ENCODE measurements around the gene SMAD4.
"Not testable (repeated sequence)": the region's sequence is repeated elsewhere in the genome, so short reads cannot be mapped to it uniquely, and the experiment has no call there.

- not testable (repeated sequence) for TF ChIP-seq POLR2AphosphoS5 (IDR thresholded peaks at IDR 0.05; ENCODE audit: insufficient read depth, low read depth, low read length); EZH2 (IDR thresholded peaks at IDR 0.05; ENCODE audit: borderline replicate concordance, low read depth, low read length, severe bottlenecking); JUN (IDR thresholded peaks at IDR 0.05; ENCODE audit: borderline replicate concordance, insufficient read depth, insufficient read length, low read depth); POLR2A (IDR thresholded peaks at IDR 0.05; ENCODE audit: low read depth, low read length)
- TF ChIP-seq, protein P1, sequence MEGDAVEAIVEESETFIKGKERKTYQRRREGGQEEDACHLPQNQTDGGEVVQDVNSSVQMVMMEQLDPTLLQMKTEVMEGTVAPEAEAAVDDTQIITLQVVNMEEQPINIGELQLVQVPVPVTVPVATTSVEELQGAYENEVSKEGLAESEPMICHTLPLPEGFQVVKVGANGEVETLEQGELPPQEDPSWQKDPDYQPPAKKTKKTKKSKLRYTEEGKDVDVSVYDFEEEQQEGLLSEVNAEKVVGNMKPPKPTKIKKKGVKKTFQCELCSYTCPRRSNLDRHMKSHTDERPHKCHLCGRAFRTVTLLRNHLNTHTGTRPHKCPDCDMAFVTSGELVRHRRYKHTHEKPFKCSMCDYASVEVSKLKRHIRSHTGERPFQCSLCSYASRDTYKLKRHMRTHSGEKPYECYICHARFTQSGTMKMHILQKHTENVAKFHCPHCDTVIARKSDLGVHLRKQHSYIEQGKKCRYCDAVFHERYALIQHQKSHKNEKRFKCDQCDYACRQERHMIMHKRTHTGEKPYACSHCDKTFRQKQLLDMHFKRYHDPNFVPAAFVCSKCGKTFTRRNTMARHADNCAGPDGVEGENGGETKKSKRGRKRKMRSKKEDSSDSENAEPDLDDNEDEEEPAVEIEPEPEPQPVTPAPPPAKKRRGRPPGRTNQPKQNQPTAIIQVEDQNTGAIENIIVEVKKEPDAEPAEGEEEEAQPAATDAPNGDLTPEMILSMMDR (IDR thresholded peaks at IDR 0.05; ENCODE audit: extremely low read depth in 1 of 2, insufficient read depth in 1 of 2, low read depth in 1 of 2, low read length in 2 of 2) = not testable (repeated sequence)
- TF ChIP-seq, protein P2, sequence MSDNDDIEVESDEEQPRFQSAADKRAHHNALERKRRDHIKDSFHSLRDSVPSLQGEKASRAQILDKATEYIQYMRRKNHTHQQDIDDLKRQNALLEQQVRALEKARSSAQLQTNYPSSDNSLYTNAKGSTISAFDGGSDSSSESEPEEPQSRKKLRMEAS (IDR thresholded peaks at IDR 0.05; ENCODE audit: insufficient read depth, insufficient read length) = not testable (repeated sequence)
These were observed 90.0 kb downstream of the SMAD4 start for GRCh38 chr18:51119976-51120375.
